AG04449 (cell line): ENCODE measurements around the gene ITPR3.

Experiments used
- CTCF ChIA-PET: fragments of 350-600 bp; formaldehyde crosslinking; extraction: SDS; loops from one replicate; lab custom pipeline; 2021; ENCODE audit warnings: antibody characterized with exemption; lab: Yijun Ruan, JAX
- POLR2A ChIA-PET: fragments of 400-600, 350-600 bp; formaldehyde crosslinking; extraction: SDS; loops from one replicate; lab custom pipeline; 2020; ENCODE audit warnings: antibody characterized with exemption, inconsistent platforms; lab: Yijun Ruan, JAX
- DNase-seq: peaks from one replicate; pipeline ENCODE4 v3.0.0-alpha.2; 2010; ENCODE audit warnings: low read depth, low spot score
- H3K4me3 ChIP-seq: 2 replicates; pipeline ENCODE4 v1.5.1; 2011; ENCODE audit warnings: low read depth, mild to moderate bottlenecking, control low read depth, low read length
- CTCF ChIP-seq: IDR thresholded peaks from one replicate; pipeline ENCODE4 v1.5.1; 2011; ENCODE audit warnings: mild to moderate bottlenecking, moderate library complexity, low read length, control low read depth, inconsistent platforms; ENCODE audit not compliant: insufficient read depth; ENCODE audit errors: missing control alignments

Gene ITPR3

GRCh38 chr6:33722103-33722623, 101.0 kb downstream of the ITPR3 start:
- POLR2A ChIA-PET, result no interaction called here
- TF ChIP-seq CTCF, result no peak
- DNase-seq, result no peak
- H3K4me3 ChIP-seq, result no peak overlapping the region
- CTCF ChIA-PET, result interaction anchor here (0.8 to 12.0 kb wide), 6 partner anchors 8 to 137 kb away, joined by 3 to 104 read pairs (median 4); partner anchors contain the start of gene UQCC2

GRCh38 chr6:33723371-33724085, 102.4 kb downstream of the ITPR3 start:
- H3K4me3 ChIP-seq, result no peak overlapping the region
- CTCF ChIA-PET, result interaction anchor here (0.8 to 12.0 kb wide), 6 partner anchors 10 to 432 kb away, joined by 3 to 104 read pairs (median 4); partner anchors contain the start of gene UQCC2
- TF ChIP-seq CTCF, result no peak
- POLR2A ChIA-PET, result no interaction called here
- DNase-seq, result no peak

- CTCF ChIA-PET, result interaction anchor here (1.3 to 12.0 kb wide), 3 partner anchors 13 to 431 kb away, joined by 4 to 104 read pairs (median 28); partner anchors contain the start of gene UQCC2
These were observed 103.2 kb downstream of the ITPR3 start for GRCh38 chr6:33724102-33725023.

GRCh38 chr6:33725222-33725621, 104.1 kb downstream of the ITPR3 start:
- no peak for TF ChIP-seq CTCF
- H3K4me3 ChIP-seq, result no peak overlapping the region
- no peak for DNase-seq
- ChIA-PET POLR2A (interaction anchor here (0.7 kb wide), 1 partner anchor 10 kb away, joined by 3 read pairs; no protein-coding TSS in a partner anchor), CTCF (interaction anchor here (0.7 to 12.0 kb wide), 7 partner anchors 9 to 429 kb away, joined by 3 to 104 read pairs (median 4); partner anchors contain the start of gene UQCC2)

More at GRCh38 chr6:33724102-33725023, 103.2 kb downstream of the ITPR3 start:
- POLR2A ChIA-PET, result interaction anchor here (0.7 kb wide), 1 partner anchor 11 kb away, joined by 3 read pairs; no protein-coding TSS in a partner anchor
- no peak overlapping the region for H3K4me3 ChIP-seq
- no peak for DNase-seq
- TF ChIP-seq CTCF, result no peak

- DNase-seq, result no peak
- POLR2A ChIA-PET, result interaction anchor here (1.3 kb wide), 1 partner anchor 14 kb away, joined by 3 read pairs; the partner anchor contains the start of gene UQCC2
- CTCF ChIA-PET, result interaction anchor here (0.7 to 12.0 kb wide), 7 partner anchors 9 to 428 kb away, joined by 3 to 104 read pairs (median 4); partner anchors contain the start of gene UQCC2
- no peak for TF ChIP-seq CTCF
- H3K4me3 ChIP-seq, result no peak overlapping the region
These were observed 105.0 kb downstream of the ITPR3 start for GRCh38 chr6:33725891-33726673.
